ENCODE results near the gene SLC6A11.

Gene SLC6A11

DNA sequence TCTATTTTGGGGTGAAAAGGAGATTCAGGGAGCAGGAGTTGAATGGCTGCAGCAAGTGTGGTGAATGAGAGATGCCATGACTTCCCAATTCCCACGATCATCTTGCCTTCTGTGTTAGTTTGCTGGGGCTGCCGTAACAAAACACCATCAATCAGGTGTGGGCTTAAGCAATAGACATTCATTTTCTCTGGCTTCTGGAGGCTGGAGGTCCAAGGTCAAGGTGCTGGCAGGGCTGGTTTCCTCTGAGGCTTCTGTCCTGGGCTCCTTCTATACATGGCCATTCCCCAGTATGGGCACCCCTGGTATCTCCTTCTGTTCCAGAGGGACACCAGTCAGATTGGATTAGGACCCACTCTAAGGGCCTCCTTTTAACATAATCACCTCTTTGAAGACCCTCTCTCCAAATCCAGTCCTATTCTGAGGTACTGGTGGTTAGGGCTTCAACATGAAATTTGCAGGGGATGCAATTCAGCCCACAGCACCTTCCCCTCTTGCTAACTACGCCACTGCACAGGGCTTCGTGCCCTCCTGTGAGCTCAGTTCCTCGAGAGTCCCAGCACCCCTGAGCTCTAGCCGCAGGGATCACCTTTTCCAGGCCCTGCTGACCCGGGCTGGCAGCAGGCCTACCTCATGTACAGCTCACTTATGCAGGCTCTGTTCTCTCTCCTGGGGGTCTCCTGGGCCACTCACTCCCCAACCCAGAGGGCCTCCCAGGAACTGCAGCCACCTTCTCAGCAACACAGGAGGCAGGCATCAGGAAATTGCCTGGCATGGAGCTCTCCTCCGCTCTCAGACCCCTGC, 37.3 kb upstream of the SLC6A11 start:
- Histone ChIP-seq H3K4me3 (ENCODE audit: low read depth, low read length) (no peak overlapping the region), H3K9me3 (no peaks in the 10 kb centered on the region), H3K4me1 (no peaks in the 10 kb centered on the region), H3K36me3 (no peaks in the 10 kb centered on the region), H3K27me3 (no peaks in the 10 kb centered on the region)
- no peak for DNase-seq
- TF ChIP-seq, protein P1, sequence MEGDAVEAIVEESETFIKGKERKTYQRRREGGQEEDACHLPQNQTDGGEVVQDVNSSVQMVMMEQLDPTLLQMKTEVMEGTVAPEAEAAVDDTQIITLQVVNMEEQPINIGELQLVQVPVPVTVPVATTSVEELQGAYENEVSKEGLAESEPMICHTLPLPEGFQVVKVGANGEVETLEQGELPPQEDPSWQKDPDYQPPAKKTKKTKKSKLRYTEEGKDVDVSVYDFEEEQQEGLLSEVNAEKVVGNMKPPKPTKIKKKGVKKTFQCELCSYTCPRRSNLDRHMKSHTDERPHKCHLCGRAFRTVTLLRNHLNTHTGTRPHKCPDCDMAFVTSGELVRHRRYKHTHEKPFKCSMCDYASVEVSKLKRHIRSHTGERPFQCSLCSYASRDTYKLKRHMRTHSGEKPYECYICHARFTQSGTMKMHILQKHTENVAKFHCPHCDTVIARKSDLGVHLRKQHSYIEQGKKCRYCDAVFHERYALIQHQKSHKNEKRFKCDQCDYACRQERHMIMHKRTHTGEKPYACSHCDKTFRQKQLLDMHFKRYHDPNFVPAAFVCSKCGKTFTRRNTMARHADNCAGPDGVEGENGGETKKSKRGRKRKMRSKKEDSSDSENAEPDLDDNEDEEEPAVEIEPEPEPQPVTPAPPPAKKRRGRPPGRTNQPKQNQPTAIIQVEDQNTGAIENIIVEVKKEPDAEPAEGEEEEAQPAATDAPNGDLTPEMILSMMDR (IDR thresholded peaks at IDR 0.05; ENCODE audit: low read depth, low read length), result no peak

DNA sequence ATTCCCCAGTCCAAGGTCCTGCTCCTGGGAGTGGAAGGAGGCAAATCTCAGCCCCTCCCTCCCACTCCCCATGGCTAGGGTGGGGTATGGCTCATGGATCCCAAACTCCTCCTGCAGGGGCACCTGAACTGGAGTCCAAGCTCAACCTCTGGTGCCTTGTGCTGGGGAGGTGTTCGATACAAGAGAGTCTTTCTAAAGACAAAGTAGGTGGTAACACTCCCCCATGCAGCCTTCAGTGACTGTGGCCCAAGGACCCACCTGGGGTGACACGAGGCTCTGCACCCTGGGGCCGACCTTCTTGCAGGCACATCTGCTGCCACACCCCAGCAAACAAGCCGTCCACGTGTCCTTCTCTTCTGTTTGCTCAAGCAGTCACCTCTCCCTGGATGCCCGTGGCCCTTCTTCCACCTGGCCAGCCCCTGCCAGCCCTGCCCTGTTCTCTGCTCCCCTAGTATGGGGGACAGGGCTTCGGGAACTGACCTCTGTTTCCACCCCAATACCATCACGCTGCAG, 36.7 kb upstream of the SLC6A11 start:
- no peak for DNase-seq
- Histone ChIP-seq H3K36me3 (no peaks in the 10 kb centered on the region), H3K4me3 (ENCODE audit: low read depth, low read length) (no peak overlapping the region), H3K9me3 (no peaks in the 10 kb centered on the region), H3K27me3 (no peaks in the 10 kb centered on the region), H3K4me1 (no peaks in the 10 kb centered on the region)
- TF ChIP-seq, protein P1 (IDR thresholded peaks at IDR 0.05; ENCODE audit: low read depth, low read length), result no peak

DNA sequence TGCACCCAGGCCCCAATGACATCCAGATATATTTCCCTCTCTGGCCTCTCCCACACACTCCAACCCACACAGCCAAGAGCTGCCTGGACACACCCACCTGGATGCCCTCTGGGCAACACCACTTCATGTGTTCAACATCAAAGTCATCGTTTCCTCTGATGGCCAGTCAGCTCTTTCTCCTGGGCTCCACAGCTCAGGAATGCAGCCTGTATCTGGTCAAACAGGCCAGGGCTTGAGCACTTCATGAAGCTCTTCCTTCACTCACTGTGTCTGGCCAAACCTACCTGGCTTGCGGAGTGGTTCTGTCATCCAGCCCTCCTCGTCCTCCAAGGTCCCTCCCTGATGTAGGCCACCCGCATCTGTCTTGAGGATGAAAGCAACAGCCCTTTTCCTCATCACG, 35.8 kb upstream of the SLC6A11 start:
- no peaks in the 10 kb centered on the region for H3K9me3 ChIP-seq
- no peaks in the 10 kb centered on the region for H3K4me1 ChIP-seq
- H3K27me3 ChIP-seq, result no peaks in the 10 kb centered on the region
- TF ChIP-seq, protein P1 (IDR thresholded peaks at IDR 0.05; ENCODE audit: low read depth, low read length), result no peak
- DNase-seq, result no peak
- H3K36me3 ChIP-seq, result no peaks in the 10 kb centered on the region
- H3K4me3 ChIP-seq (ENCODE audit: low read depth, low read length), result no peak overlapping the region

DNA sequence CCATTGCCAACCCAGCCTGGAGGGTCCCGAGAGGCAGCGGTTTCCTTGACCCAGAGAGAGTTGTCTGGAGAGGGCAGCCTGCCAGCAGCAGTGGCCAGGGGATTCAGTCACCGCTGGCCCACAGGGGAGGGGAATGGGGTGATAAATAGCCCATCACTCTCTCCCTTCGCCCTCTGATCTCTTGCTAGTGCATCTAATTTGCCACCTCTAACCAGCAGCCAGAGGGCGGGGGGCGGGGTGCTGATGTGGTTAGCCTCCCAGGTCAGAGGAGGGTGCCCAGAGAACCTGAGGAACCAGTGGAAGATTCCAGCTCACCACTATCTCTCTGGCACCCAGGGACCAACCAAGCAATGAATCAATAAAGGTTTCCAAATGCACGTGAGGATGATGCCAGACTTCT, 35.1 kb upstream of the SLC6A11 start:
- H3K27me3 ChIP-seq, result no peaks in the 10 kb centered on the region
- H3K4me3 ChIP-seq (ENCODE audit: low read depth, low read length), result no peak overlapping the region
- no peak for DNase-seq
- H3K9me3 ChIP-seq, result no peaks in the 10 kb centered on the region
- H3K36me3 ChIP-seq, result no peaks in the 10 kb centered on the region
- TF ChIP-seq, protein P1 (IDR thresholded peaks at IDR 0.05; ENCODE audit: low read depth, low read length), result no peak
- no peaks in the 10 kb centered on the region for H3K4me1 ChIP-seq

DNA sequence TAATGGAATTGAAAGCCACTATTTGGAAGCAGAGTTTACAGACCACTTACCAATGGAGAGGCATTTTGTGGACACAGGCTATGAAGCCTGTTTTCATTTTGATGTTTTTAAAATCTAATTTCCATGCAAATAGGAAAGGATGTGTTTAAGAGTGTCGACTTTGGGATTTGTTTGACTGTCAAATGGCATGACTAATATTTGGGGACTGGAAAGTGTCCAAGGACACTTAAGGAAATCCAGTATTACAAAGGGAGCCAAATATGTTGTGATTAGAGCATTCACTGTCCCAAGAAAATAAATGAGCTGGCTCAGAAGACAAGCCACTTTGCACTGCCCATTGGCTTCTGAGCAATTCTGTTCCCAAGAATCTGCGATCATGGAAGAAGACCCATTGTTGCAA, 34.0 kb upstream of the SLC6A11 start:
- Histone ChIP-seq H3K4me3 (ENCODE audit: low read depth, low read length) (no peak overlapping the region), H3K4me1 (no peaks in the 10 kb centered on the region), H3K36me3 (no peaks in the 10 kb centered on the region), H3K9me3 (no peaks in the 10 kb centered on the region), H3K27me3 (no peaks in the 10 kb centered on the region)
- DNase-seq, result no peak
- TF ChIP-seq, protein P1 (IDR thresholded peaks at IDR 0.05; ENCODE audit: low read depth, low read length), result no peak

Data from BE2C (cell line).